Cortex of kidney (tissue), 1 donor: ENCODE measurements around the gene NFATC3.

Experiments used
- DNase-seq: peaks from one replicate; lab custom pipeline; 2025; lab: John Stamatoyannopoulos, UW

Gene NFATC3

GRCh38 chr16:68190081-68190480 lies 104.9 kb downstream of the NFATC3 start:
- DNase-seq = no peak

GRCh38 chr16:68190736-68191510 lies 105.8 kb downstream of the NFATC3 start:
- no peak for DNase-seq

GRCh38 chr16:68194251-68194650 lies 109.1 kb downstream of the NFATC3 start:
- no peak for DNase-seq

GRCh38 chr16:68197250-68197649 lies 112.1 kb downstream of the NFATC3 start:
- no peak for DNase-seq

- no peak for DNase-seq
Observed at GRCh38 chr16:68200088-68200783, 115.1 kb downstream of the NFATC3 start.

- no peak for DNase-seq
Observed at GRCh38 chr16:68202091-68202519, 116.9 kb downstream of the NFATC3 start.

- DNase-seq = no peak
Observed at GRCh38 chr16:68206245-68206644, 121.1 kb downstream of the NFATC3 start.

GRCh38 chr16:68214726-68215125 lies 129.6 kb downstream of the NFATC3 start:
- no peak for DNase-seq

GRCh38 chr16:68215302-68215701 lies 130.1 kb downstream of the NFATC3 start:
- no peak for DNase-seq

- DNase-seq = no peak
Observed at GRCh38 chr16:68216240-68216639, 131.1 kb downstream of the NFATC3 start.

- DNase-seq = no peak
Observed at GRCh38 chr16:68217506-68217905, 132.3 kb downstream of the NFATC3 start.

GRCh38 chr16:68219725-68220351 lies 134.7 kb downstream of the NFATC3 start:
- DNase-seq = no peak

- DNase-seq = no peak
Observed at GRCh38 chr16:68223072-68223471, 137.9 kb downstream of the NFATC3 start.

- no peak for DNase-seq
Observed at GRCh38 chr16:68226116-68226515, 140.9 kb downstream of the NFATC3 start.

GRCh38 chr16:68227183-68227793 lies 142.1 kb downstream of the NFATC3 start:
- no peak for DNase-seq

- no peak for DNase-seq
Observed at GRCh38 chr16:68227850-68228553, 142.8 kb downstream of the NFATC3 start.

- no peak for DNase-seq
Observed at GRCh38 chr16:68228652-68229051, 143.5 kb downstream of the NFATC3 start.

GRCh38 chr16:68229431-68230175 lies 144.4 kb downstream of the NFATC3 start:
- DNase-seq = no peak

- no peak for DNase-seq
Observed at GRCh38 chr16:68230176-68230571, 145.0 kb downstream of the NFATC3 start.

GRCh38 chr16:68230956-68231355 lies 145.8 kb downstream of the NFATC3 start:
- DNase-seq = no peak
